HG02840 (cell line): Measurements from ENCODE around the gene FN3KRP.

ENCODE experiments used
- ATAC-seq: cut with Tn5 transposase; IDR thresholded peaks from one replicate; pipeline ENCODE4 v1.9.1; 2021; ENCODE audit warnings: mild to moderate bottlenecking, moderate library complexity, moderate number of reproducible peaks; ENCODE audit not compliant: unreplicated experiment, low FRiP score

The FN3KRP gene

GRCh38 chr17:82775001-82775823 lies 58.7 kb downstream of the FN3KRP start:
- no peak for ATAC-seq

- no peak for ATAC-seq
These were observed 59.9 kb downstream of the FN3KRP start for GRCh38 chr17:82776454-82776853.
